Keratinocyte (primary cell): ENCODE data around the gene QSOX2.

Source experiments
- EZH2 ChIP-seq: IDR thresholded peaks from one replicate; pipeline ENCODE4 v1.6.1; 2012; ENCODE audit warnings: inconsistent platforms, mild to moderate bottlenecking, low read length, moderate library complexity
- TF ChIP-seq, protein P1 (sequence below), 3 experiments: IDR thresholded peaks in 1 of 3; conservative IDR thresholded peaks in 1 of 3; optimal IDR thresholded peaks in 1 of 3; 2 replicates in 2 of 3; 3 replicates in 1 of 3; pipeline versions ENCODE3 to v1.5.1; 2011; ENCODE audit warnings: low read length in 3 of 3, mild to moderate bottlenecking in 3 of 3, moderate library complexity in 2 of 3, control low read depth in 1 of 3, inconsistent platforms in 1 of 3; ENCODE audit not compliant: insufficient read depth in 2 of 3; ENCODE audit errors: extremely low read depth in 1 of 3

DNA sequence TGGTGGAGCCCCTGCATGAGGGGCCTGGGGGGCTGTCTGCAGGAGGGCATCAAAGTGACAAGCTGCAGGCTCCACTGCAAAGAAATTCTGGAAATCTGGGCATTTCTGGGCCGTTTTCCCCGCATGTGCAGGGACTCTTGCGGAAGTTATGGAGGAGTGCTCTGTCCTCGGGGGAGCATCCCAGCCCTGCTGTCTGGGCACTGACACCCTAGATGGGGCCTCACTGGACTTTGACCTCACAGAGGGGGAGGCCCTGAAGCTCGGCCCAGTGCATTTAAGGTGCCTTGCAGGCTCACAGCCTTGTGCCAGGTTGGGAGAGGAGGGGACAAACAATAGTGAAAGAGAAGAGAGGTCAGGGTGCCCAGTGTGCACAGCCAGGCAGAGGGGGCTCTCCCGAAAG is 76.1 kb downstream of the QSOX2 start:
- TF ChIP-seq, protein P1, sequence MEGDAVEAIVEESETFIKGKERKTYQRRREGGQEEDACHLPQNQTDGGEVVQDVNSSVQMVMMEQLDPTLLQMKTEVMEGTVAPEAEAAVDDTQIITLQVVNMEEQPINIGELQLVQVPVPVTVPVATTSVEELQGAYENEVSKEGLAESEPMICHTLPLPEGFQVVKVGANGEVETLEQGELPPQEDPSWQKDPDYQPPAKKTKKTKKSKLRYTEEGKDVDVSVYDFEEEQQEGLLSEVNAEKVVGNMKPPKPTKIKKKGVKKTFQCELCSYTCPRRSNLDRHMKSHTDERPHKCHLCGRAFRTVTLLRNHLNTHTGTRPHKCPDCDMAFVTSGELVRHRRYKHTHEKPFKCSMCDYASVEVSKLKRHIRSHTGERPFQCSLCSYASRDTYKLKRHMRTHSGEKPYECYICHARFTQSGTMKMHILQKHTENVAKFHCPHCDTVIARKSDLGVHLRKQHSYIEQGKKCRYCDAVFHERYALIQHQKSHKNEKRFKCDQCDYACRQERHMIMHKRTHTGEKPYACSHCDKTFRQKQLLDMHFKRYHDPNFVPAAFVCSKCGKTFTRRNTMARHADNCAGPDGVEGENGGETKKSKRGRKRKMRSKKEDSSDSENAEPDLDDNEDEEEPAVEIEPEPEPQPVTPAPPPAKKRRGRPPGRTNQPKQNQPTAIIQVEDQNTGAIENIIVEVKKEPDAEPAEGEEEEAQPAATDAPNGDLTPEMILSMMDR (optimal IDR thresholded peaks at IDR 0.05 in 1 of 3, IDR thresholded peaks at IDR 0.05 in 1 of 3, conservative IDR thresholded peaks at IDR 0.05 in 1 of 3; ENCODE audit: extremely low read depth in 1 of 3, insufficient read depth in 2 of 3, low read length in 3 of 3), result no peak
- no peak for TF ChIP-seq EZH2
